K562 (cell line): ENCODE data around the gene TPI1. TPM values are rescaled to one million over a fixed set of nuclear protein-coding genes. Genes with fewer than 3 reads are reported as not detected.

Source experiments
- C11orf30 ChIP-seq: fragments of 450-650 bp; IDR thresholded peaks from 2 replicates; pipeline ENCODE4 v1.6.1; 2016; ENCODE audit warnings: low read depth, mild to moderate bottlenecking
- CCAR2 ChIP-seq: fragments of 200-400 bp; formaldehyde crosslinking; IDR thresholded peaks from 2 replicates; pipeline ENCODE4 v1.6.1; 2017; ENCODE audit warnings: mild to moderate bottlenecking, low read depth, low read length
- CHD2 ChIP-seq: IDR thresholded peaks from 2 replicates; pipeline ENCODE4 v1.6.1; 2011; ENCODE audit warnings: low read depth, low read length
- CREB1 ChIP-seq, 2 experiments: sonication (generic) in 1 of 2; formaldehyde crosslinking in 1 of 2; IDR thresholded peaks; 2 replicates each; pipeline versions ENCODE4 v1.6.1 to v1.8.0; 2012 to 2022; ENCODE audit warnings: inconsistent platforms in 1 of 2, mild to moderate bottlenecking in 1 of 2, missing genetic modification reagents in 1 of 2, moderate library complexity in 1 of 2
- HNRNPUL1 ChIP-seq: fragments of 200-400 bp; formaldehyde crosslinking; IDR thresholded peaks from 2 replicates; pipeline ENCODE4 v1.6.1; 2017; ENCODE audit warnings: low read length
- L3MBTL2 ChIP-seq: fragments of 450-650 bp; IDR thresholded peaks from 2 replicates; pipeline ENCODE4 v1.6.1; 2016; ENCODE audit warnings: mild to moderate bottlenecking, moderate library complexity
- NEUROD1 ChIP-seq: fragments of 150-350 bp; IDR thresholded peaks from 2 replicates; pipeline ENCODE4 v1.6.1; 2014; ENCODE audit warnings: borderline replicate concordance, low read length, low read depth; ENCODE audit not compliant: partially characterized antibody
- SP2 ChIP-seq: IDR thresholded peaks from 2 replicates; pipeline ENCODE4 v1.6.1; 2011; ENCODE audit warnings: mild to moderate bottlenecking, low read depth, low read length, moderate library complexity; ENCODE audit not compliant: poor library complexity, severe bottlenecking; ENCODE audit errors: extremely low read depth
- SUPT5H ChIP-seq: fragments of 450-650 bp; IDR thresholded peaks from 2 replicates; pipeline ENCODE4 v1.6.1; 2016
- ZNF583 ChIP-seq: fragments of 250-450 bp; sonication (Bioruptor Pico); IDR thresholded peaks from 2 replicates; pipeline ENCODE4 v1.4.0; 2020
- polyA plus RNA-seq, 8 experiments: library from polyadenylated mRNA; depleted of rRNA in 4 of 8; stranded (reverse) in 5 of 8; unstranded in 3 of 8; fragments of >200 nt; fragmentation: Nextera tagmentation in 2 of 8; fragmentation: Illumina TruSeq in 1 of 8; extraction: Ambion mirVana in 2 of 8; extraction: Trizol in 1 of 8; gene quantifications; 2 replicates each; pipeline versions ENCODE4 v1.2.1 to v1.2.3, GENCODE V29; 2011 to 2014; ENCODE audit warnings: inconsistent platforms in 1 of 8, missing spikeins in 1 of 8
- total RNA-seq, 7 experiments: library from RNA; depleted of rRNA in 6 of 7; stranded (reverse); fragments of >200 nt in 6 of 7; fragmentation: Illumina TruSeq in 2 of 7; extraction: Trizol in 2 of 7; gene quantifications; 2 replicates each; pipeline versions ENCODE4 v1.2.1 to v1.2.3, GENCODE V29; 2011 to 2021; ENCODE audit warnings: low replicate concordance in 1 of 7
- TF ChIP-seq, protein P1 (sequence below), 2 experiments: fragments of 450-650 bp; conservative IDR thresholded peaks; 2 replicates each; pipeline ENCODE4 v1.6.1; 2017; ENCODE audit warnings: mild to moderate bottlenecking in 2 of 2, moderate library complexity in 2 of 2
- TF ChIP-seq, protein P2 (sequence below), 2 experiments: fragments of 450-650 bp; IDR thresholded peaks; 2 replicates each; pipeline ENCODE4 v1.6.1; 2018; ENCODE audit warnings: mild to moderate bottlenecking in 2 of 2, low read depth in 1 of 2; ENCODE audit not compliant: partially characterized antibody in 2 of 2
- TF ChIP-seq, protein P3 (sequence below): fragments of 450-650 bp; formaldehyde crosslinking; IDR thresholded peaks from 2 replicates; pipeline ENCODE4 v1.4.0; 2020; ENCODE audit warnings: mild to moderate bottlenecking
- TF ChIP-seq, protein P4 (sequence below): sonication (generic); formaldehyde crosslinking; IDR thresholded peaks from 2 replicates; pipeline ENCODE4 v1.8.1; 2023; ENCODE audit warnings: mild to moderate bottlenecking, missing genetic modification reagents, moderate library complexity
- TF ChIP-seq, protein P5 (sequence below): fragments of 450-650 bp; IDR thresholded peaks from 2 replicates; pipeline ENCODE4 v1.6.1; 2016; ENCODE audit warnings: borderline replicate concordance

Gene TPI1
- total and polyA plus RNA-seq, 9 of the 15 experiments (the other 6 are each of a cell fraction or from before 2014, with no cell fraction given) = 662 to 4,971 (median 892) TPM

DNA sequence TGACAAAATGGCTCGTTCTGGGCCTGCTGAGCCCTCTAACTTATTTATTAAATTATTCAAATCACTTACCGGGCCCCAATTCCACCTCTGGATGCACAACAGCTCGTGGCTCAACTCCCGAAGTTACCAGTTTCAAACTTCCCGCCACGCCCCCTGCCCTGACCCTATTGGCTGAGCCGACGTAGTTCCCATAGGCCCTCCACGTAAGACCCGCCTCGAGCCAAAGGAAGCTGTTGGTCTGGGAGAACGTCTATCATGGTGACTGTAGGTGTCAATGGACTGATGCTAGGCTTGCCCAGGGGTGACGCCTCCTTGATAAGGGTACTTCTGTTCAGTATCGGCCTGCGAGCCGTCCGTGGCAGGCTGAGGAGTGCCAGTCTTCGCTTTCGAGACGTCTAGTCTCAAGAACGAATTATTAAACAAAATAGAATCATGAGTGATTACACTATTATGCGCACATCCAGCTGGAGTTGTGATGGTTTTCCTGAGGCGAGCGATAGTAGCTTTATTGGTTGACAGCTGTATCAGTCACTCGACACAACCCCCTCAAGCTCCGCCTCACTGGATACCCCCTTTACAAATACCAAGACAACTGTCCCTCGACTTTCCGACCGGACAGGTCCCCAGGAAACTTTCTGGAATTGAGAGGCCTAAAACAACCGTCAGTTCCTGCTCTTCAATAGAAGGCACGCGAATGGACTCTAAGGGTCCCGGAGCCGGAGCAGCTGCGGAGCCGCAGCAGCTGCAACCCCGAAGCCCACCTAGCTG lies 16.0 kb upstream of the TPI1 start, which contains the start of gene CDCA3 (continued):
- TF ChIP-seq, protein P1, sequence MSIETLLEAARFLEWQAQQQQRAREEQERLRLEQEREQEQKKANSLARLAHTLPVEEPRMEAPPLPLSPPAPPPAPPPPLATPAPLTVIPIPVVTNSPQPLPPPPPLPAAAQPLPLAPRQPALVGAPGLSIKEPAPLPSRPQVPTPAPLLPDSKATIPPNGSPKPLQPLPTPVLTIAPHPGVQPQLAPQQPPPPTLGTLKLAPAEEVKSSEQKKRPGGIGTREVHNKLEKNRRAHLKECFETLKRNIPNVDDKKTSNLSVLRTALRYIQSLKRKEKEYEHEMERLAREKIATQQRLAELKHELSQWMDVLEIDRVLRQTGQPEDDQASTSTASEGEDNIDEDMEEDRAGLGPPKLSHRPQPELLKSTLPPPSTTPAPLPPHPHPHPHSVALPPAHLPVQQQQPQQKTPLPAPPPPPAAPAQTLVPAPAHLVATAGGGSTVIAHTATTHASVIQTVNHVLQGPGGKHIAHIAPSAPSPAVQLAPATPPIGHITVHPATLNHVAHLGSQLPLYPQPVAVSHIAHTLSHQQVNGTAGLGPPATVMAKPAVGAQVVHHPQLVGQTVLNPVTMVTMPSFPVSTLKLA (conservative IDR thresholded peaks at IDR 0.05) = peak; percentile 43 to 85
- TF ChIP-seq ZNF583 (no peak), HNRNPUL1 (no peak), CHD2 (peak; percentile 81), CREB1 (IDR thresholded peaks at IDR 0.05) (peak; percentile 55; the same call in 1 of the 2 replicates), CREB1 (CRISPR knock-in tag; IDR thresholded peaks at IDR 0.05) (peak; percentile 87), C11orf30 (peak; percentile 53; the same call in 1 of the 2 replicates), NEUROD1 (peak; percentile 93), CCAR2 (no peak), SUPT5H (peak; percentile 51), SP2 (peak; percentile 83), L3MBTL2 (peak; percentile 86)
- TF ChIP-seq, protein P2, sequence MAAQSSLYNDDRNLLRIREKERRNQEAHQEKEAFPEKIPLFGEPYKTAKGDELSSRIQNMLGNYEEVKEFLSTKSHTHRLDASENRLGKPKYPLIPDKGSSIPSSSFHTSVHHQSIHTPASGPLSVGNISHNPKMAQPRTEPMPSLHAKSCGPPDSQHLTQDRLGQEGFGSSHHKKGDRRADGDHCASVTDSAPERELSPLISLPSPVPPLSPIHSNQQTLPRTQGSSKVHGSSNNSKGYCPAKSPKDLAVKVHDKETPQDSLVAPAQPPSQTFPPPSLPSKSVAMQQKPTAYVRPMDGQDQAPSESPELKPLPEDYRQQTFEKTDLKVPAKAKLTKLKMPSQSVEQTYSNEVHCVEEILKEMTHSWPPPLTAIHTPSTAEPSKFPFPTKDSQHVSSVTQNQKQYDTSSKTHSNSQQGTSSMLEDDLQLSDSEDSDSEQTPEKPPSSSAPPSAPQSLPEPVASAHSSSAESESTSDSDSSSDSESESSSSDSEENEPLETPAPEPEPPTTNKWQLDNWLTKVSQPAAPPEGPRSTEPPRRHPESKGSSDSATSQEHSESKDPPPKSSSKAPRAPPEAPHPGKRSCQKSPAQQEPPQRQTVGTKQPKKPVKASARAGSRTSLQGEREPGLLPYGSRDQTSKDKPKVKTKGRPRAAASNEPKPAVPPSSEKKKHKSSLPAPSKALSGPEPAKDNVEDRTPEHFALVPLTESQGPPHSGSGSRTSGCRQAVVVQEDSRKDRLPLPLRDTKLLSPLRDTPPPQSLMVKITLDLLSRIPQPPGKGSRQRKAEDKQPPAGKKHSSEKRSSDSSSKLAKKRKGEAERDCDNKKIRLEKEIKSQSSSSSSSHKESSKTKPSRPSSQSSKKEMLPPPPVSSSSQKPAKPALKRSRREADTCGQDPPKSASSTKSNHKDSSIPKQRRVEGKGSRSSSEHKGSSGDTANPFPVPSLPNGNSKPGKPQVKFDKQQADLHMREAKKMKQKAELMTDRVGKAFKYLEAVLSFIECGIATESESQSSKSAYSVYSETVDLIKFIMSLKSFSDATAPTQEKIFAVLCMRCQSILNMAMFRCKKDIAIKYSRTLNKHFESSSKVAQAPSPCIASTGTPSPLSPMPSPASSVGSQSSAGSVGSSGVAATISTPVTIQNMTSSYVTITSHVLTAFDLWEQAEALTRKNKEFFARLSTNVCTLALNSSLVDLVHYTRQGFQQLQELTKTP (IDR thresholded peaks at IDR 0.05; ENCODE audit: low read depth in 1 of 2, partially characterized antibody in 2 of 2) = peak in 1 of 2 experiments; percentile 9
- TF ChIP-seq, protein P3, sequence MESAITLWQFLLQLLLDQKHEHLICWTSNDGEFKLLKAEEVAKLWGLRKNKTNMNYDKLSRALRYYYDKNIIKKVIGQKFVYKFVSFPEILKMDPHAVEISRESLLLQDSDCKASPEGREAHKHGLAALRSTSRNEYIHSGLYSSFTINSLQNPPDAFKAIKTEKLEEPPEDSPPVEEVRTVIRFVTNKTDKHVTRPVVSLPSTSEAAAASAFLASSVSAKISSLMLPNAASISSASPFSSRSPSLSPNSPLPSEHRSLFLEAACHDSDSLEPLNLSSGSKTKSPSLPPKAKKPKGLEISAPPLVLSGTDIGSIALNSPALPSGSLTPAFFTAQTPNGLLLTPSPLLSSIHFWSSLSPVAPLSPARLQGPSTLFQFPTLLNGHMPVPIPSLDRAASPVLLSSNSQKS (CRISPR knock-in tag) = no peak
- TF ChIP-seq, protein P4, sequence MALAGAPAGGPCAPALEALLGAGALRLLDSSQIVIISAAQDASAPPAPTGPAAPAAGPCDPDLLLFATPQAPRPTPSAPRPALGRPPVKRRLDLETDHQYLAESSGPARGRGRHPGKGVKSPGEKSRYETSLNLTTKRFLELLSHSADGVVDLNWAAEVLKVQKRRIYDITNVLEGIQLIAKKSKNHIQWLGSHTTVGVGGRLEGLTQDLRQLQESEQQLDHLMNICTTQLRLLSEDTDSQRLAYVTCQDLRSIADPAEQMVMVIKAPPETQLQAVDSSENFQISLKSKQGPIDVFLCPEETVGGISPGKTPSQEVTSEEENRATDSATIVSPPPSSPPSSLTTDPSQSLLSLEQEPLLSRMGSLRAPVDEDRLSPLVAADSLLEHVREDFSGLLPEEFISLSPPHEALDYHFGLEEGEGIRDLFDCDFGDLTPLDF (CRISPR knock-in tag) = peak; percentile 72; the same call in 1 of the 2 replicates
- TF ChIP-seq, protein P5, sequence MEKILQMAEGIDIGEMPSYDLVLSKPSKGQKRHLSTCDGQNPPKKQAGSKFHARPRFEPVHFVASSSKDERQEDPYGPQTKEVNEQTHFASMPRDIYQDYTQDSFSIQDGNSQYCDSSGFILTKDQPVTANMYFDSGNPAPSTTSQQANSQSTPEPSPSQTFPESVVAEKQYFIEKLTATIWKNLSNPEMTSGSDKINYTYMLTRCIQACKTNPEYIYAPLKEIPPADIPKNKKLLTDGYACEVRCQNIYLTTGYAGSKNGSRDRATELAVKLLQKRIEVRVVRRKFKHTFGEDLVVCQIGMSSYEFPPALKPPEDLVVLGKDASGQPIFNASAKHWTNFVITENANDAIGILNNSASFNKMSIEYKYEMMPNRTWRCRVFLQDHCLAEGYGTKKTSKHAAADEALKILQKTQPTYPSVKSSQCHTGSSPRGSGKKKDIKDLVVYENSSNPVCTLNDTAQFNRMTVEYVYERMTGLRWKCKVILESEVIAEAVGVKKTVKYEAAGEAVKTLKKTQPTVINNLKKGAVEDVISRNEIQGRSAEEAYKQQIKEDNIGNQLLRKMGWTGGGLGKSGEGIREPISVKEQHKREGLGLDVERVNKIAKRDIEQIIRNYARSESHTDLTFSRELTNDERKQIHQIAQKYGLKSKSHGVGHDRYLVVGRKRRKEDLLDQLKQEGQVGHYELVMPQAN = peak; percentile 93
